T1000 (cell line): Measurements from ENCODE around the gene DET1.

ENCODE experiments used
- DNase-seq: peaks from one replicate; lab custom pipeline; 2025; ENCODE audit warnings: mixed read lengths; lab: John Stamatoyannopoulos, UW

DET1 gene

DNA sequence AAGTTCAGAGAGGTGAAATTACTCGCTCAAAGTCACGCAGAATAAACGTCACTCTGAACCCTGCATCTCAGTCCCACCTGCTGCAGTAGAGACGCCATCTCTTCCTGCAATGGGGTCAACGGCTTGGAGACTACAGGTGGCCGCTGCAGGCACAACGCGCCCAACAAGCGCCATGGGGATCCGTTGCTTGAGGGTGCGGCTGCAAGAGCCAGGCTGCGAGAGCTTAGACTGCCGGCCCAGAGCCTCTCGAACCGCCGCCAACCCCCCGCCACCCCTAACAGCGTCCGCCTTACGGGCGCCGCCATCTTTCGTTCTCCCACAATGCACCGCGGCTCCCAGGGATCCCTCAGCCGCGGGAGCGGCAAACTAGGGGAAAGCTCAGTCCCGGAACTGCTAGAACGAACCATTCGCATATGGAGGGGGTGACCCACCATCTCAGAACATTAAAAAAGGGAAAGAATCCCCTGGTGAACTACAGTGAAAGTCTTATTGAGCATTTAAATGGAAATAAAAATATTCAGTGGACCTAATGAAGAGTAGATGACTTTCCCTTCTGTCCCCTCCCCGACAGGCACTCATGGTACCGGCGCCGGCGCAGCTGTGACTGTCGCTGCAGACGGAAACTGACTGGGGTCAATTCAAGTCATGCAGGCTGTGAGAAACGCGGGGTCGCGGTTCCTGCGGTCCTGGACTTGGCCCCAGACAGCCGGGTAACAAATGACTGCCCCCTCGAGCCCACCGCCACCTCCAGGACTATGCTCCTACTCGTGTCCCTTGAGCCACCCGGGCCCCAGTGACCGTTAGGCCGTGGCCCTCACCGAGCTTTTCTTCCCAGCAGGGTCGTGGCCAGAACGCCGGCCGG lies 79.2 kb downstream of the DET1 start, which contains the start of the genes MRPL46 and MRPS11:
Gene MRPL46, minus strand, starts transcription at position 316 of the 862 bp plus-strand sequence. Its CDS starts 11 bp downstream, at position 305.
Gene MRPS11, plus strand, starts transcription at position 636 of the 862 bp plus-strand sequence. Its CDS starts 10 bp downstream, at position 646.
- DNase-seq: peak; percentile 71

DNA sequence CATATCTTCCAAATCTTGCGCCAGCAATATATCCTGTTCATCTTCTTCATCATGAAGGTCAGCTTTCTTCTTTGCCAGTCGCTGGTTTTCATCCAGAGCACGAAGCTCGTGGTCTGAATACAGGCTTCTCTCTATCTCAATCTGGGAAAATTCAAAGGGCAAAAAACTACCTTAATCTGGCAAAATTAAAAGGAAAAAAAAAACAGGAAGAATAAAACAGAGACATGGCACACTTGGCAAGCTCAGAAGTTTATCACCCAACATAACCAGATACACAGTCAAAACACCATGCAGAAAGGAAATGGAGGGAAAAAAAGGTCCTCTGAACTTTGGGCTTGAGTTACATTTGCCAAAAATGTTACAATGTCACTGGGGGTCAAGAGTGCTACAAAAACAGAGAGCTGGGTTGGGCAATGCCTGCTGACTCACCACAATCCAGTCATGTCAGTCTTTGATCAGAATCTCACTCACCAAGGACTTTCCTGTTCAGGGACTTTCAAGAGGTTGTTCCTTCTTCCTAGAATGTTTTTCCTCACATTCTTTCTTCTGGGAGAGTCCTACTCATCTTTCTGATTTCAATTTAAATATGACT lies 80.8 kb downstream of the DET1 start:
- no peak for DNase-seq

DNA sequence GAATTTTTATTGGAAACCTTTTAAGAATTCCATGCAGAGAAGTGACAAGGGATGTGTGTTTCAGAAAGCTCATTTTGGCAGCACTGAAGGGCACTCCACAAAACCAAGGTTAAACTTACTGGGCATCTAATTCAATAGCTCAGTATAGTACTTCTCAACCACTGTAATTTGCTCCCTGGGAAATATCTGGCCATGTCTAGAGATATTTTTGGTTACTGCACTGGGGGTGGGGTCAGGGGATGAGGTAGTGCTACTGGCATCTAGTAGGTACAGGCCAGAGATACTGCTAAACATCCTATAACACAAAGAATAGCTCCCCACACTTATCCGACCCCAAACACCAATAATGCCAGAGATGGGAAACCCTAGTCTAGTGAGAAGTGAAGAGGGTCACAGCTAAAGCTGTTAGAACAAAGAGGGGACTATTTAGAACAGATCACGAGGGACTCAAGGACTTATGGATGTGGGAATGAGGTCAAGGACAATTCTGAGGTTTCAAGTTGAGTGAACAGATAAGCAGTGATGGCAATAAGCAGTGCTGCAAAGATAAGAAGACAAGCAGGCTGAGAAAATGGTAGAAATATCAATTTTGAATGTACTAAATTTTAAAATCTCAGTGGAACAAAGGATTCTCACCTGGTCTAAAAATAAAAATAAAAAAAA lies 82.5 kb downstream of the DET1 start:
- no peak for DNase-seq
